ENCODE data around the gene DLGAP4.

DLGAP4 gene

GRCh38 chr20:36311854-36312723 is 6.0 kb downstream of the DLGAP4 start:
- peak in 1 of 2 donors; percentile 34 for DNase-seq
- Histone ChIP-seq H3K36me3 (no peaks in the 10 kb centered on the region), H3K4me1 (peaks cover 0 to 5% (median 3%) of the 10 kb centered on the region in 4 donors), H3K27me3 (peaks cover 0 to 62% of the 10 kb centered on the region in 2 donors), H3K27ac (no peak overlapping the region), H3K9me3 (no peaks in the 10 kb centered on the region), H3K4me3 (no peak overlapping the region)
- intact Hi-C loops (cut with DNase I; ENCODE audit: low total_unique reads): no loop called here
- no peak for TF ChIP-seq CTCF (IDR thresholded peaks at IDR 0.05)

GRCh38 chr20:36312724-36313441 is 6.7 kb downstream of the DLGAP4 start:
- DNase-seq: peak in 1 of 2 donors; percentile 33
- H3K36me3 ChIP-seq: no peaks in the 10 kb centered on the region
- TF ChIP-seq CTCF (IDR thresholded peaks at IDR 0.05): no peak
- intact Hi-C loops (cut with DNase I; ENCODE audit: low total_unique reads): no loop called here
- H3K27me3 ChIP-seq: peaks cover 0 to 54% of the 10 kb centered on the region in 2 donors
- no peak overlapping the region for H3K27ac ChIP-seq
- no peaks in the 10 kb centered on the region for H3K9me3 ChIP-seq
- no peaks in the 10 kb centered on the region for H3K4me1 ChIP-seq
- H3K4me3 ChIP-seq: no peak overlapping the region

- H3K9me3 ChIP-seq: no peaks in the 10 kb centered on the region
- H3K36me3 ChIP-seq: no peaks in the 10 kb centered on the region
- no peak overlapping the region for H3K27ac ChIP-seq
- peaks cover 0 to 49% of the 10 kb centered on the region in 2 donors for H3K27me3 ChIP-seq
- no peak for TF ChIP-seq CTCF (IDR thresholded peaks at IDR 0.05)
- H3K4me3 ChIP-seq: no peak overlapping the region
- intact Hi-C loops (cut with DNase I; ENCODE audit: low total_unique reads): no loop called here
- H3K4me1 ChIP-seq: no peaks in the 10 kb centered on the region
- DNase-seq: peak in 1 of 2 donors; percentile 34
Observed at GRCh38 chr20:36313476-36313875, 7.3 kb downstream of the DLGAP4 start.

- H3K36me3 ChIP-seq: no peaks in the 10 kb centered on the region
- H3K27me3 ChIP-seq: peaks cover 0 to 48% of the 10 kb centered on the region in 2 donors
- no peaks in the 10 kb centered on the region for H3K4me1 ChIP-seq
- intact Hi-C loops (cut with DNase I; ENCODE audit: low total_unique reads): no loop called here
- no peak overlapping the region for H3K4me3 ChIP-seq
- H3K27ac ChIP-seq: no peak overlapping the region
- peak in 1 of 2 donors; percentile 25 for DNase-seq
- no peak for TF ChIP-seq CTCF (IDR thresholded peaks at IDR 0.05)
- no peaks in the 10 kb centered on the region for H3K9me3 ChIP-seq
Observed at GRCh38 chr20:36313926-36314325, 7.8 kb downstream of the DLGAP4 start.

- TF ChIP-seq CTCF (IDR thresholded peaks at IDR 0.05): no peak
- H3K9me3 ChIP-seq: no peaks in the 10 kb centered on the region
- H3K27me3 ChIP-seq: peaks cover 0 to 47% of the 10 kb centered on the region in 2 donors
- intact Hi-C loops (cut with DNase I; ENCODE audit: low total_unique reads): no loop called here
- DNase-seq: peak in 1 of 2 donors; percentile 53
- H3K4me3 ChIP-seq: no peak overlapping the region
- no peaks in the 10 kb centered on the region for H3K4me1 ChIP-seq
- H3K27ac ChIP-seq: no peak overlapping the region
- H3K36me3 ChIP-seq: no peaks in the 10 kb centered on the region
Observed at GRCh38 chr20:36314734-36315544, 8.8 kb downstream of the DLGAP4 start.

Data from tibial artery (tissue), 4 donors.